ENCODE results near the gene PPFIA2. TPM values are rescaled to one million over a fixed set of nuclear protein-coding genes. Genes with fewer than 3 reads are reported as not detected.

The PPFIA2 gene
- total and polyA plus RNA-seq, 9 of the 15 experiments (the other 6 are each of a cell fraction or from before 2014, with no cell fraction given): not detected

DNA sequence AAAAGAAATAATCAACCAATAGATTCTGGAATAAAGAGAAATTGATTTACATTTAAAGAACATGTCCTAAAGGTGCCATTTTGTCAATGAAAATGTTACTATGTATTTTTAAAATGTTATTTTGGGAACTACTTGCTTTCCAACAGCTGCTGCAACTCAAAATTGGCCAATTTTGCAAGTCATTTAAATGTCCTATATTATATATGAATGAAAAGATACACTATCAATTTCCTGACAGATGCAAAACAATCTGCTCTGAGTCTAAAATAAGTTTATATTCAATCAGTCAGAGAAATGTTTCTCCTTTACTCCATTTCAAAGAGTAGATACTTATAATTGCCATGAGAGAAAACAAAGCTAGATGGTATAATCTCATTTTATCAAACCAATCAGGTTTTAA is 434.1 kb downstream of the PPFIA2 start:
- DNase-seq (ENCODE audit: extremely low read depth in 1 of 4, low spot score in 3 of 4) (no peak), ATAC-seq (no peak), FAIRE-seq (no peak)
- intact Hi-C loops (cut with micrococcal nuclease): no loop called here
- TF ChIP-seq RFX1 (IDR thresholded peaks at IDR 0.05) (no peak), COPS2 (conservative IDR thresholded peaks at IDR 0.05) (no peak), ZNF76 (CRISPR knock-in tag; IDR thresholded peaks at IDR 0.05; ENCODE audit: borderline replicate concordance) (no peak), MTA1 (IDR thresholded peaks at IDR 0.05; ENCODE audit: borderline replicate concordance) (no peak), MYC (IDR thresholded peaks at IDR 0.05; ENCODE audit: low read depth, low read length) (no peak), MYC (CRISPR knock-in tag; IDR thresholded peaks at IDR 0.05; ENCODE audit: borderline replicate concordance, low read depth) (no peak), BACH1 (tag; IDR thresholded peaks at IDR 0.05) (no peak), BRF1 (IDR thresholded peaks at IDR 0.05; ENCODE audit: borderline replicate concordance, extremely low read depth, insufficient read length) (no peak), HEY1 (CRISPR knock-in tag; IDR thresholded peaks at IDR 0.05; ENCODE audit: borderline replicate concordance) (no peak), ELF1 (tag; IDR thresholded peaks at IDR 0.05) (no peak), ARID3B (CRISPR knock-in tag; IDR thresholded peaks at IDR 0.05; ENCODE audit: borderline replicate concordance) (no peak), NR4A1 (CRISPR knock-in tag; IDR thresholded peaks at IDR 0.05) (no peak), NR4A1 (tag; IDR thresholded peaks at IDR 0.05) (no peak), WHSC1 (IDR thresholded peaks at IDR 0.05; ENCODE audit: low read length) (no peak), ZNF12 (CRISPR knock-in tag; IDR thresholded peaks at IDR 0.05) (no peak), ZNF668 (CRISPR knock-in tag; IDR thresholded peaks at IDR 0.05) (no peak), U2AF2 (optimal IDR thresholded peaks at IDR 0.05; ENCODE audit: low read depth, low read length) (no peak), TGIF2 (CRISPR knock-in tag; IDR thresholded peaks at IDR 0.05) (no peak)
- TF ChIP-seq, protein P1, sequence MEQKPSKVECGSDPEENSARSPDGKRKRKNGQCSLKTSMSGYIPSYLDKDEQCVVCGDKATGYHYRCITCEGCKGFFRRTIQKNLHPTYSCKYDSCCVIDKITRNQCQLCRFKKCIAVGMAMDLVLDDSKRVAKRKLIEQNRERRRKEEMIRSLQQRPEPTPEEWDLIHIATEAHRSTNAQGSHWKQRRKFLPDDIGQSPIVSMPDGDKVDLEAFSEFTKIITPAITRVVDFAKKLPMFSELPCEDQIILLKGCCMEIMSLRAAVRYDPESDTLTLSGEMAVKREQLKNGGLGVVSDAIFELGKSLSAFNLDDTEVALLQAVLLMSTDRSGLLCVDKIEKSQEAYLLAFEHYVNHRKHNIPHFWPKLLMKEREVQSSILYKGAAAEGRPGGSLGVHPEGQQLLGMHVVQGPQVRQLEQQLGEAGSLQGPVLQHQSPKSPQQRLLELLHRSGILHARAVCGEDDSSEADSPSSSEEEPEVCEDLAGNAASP (IDR thresholded peaks at IDR 0.05): no peak
- H3K4me1 ChIP-seq (replicated peaks in 1 of 2; ENCODE audit: control insufficient read depth in 2 of 2, insufficient read depth in 2 of 2, low read length in 2 of 2): no peaks in the 10 kb centered on the region
- no peak overlapping the region for H3K27ac ChIP-seq (ENCODE audit: extremely low read depth, low read depth, low read length)
- POLR2A ChIA-PET: no interaction called here
- no peak overlapping the region for H2AFZ ChIP-seq (ENCODE audit: low read depth, low read length)
- no peaks in the 10 kb centered on the region for H3K27me3 ChIP-seq (ENCODE audit: control insufficient read depth in 2 of 2, insufficient read depth in 2 of 2, low read length in 2 of 2)
- H4K20me1 ChIP-seq (replicated peaks; ENCODE audit: control insufficient read depth, insufficient read depth, low read length): no peaks in the 10 kb centered on the region
- no peak overlapping the region for H3K4me2 ChIP-seq (ENCODE audit: insufficient read depth, low read length)
- no TSS peak for BruUV-seq (replicated peaks)
- in situ Hi-C loops (cut with MboI): no loop called here
- no peaks in the 10 kb centered on the region for H3K36me3 ChIP-seq (ENCODE audit: control insufficient read depth, insufficient read depth, low read length)
- no peaks in the 10 kb centered on the region for H3K79me2 ChIP-seq (ENCODE audit: control insufficient read depth, insufficient read depth, low read length)
- H3K9me3 ChIP-seq (replicated peaks; ENCODE audit: control insufficient read depth, insufficient read depth, low read depth, low read length): no peaks in the 10 kb centered on the region
- H3K9ac ChIP-seq (ENCODE audit: insufficient read depth in 1 of 2, low read depth in 2 of 2, low read length in 2 of 2): no peak overlapping the region
- CTCF ChIA-PET (ENCODE audit: low intra/inter-chr PET ratio): no interaction called here
- H3K4me3 ChIP-seq: no peak overlapping the region
- no peaks in the 10 kb centered on the region for H3K9me1 ChIP-seq (ENCODE audit: control insufficient read depth, insufficient read depth, low read length)
